GM12878 (cell line): ENCODE data around the gene PPM1E. TPM values are rescaled to one million over a fixed set of nuclear protein-coding genes. Genes with fewer than 3 reads are reported as not detected.

Source experiments
- CHD1 ChIP-seq: IDR thresholded peaks from 2 replicates; pipeline ENCODE4 v1.6.1; 2012; ENCODE audit warnings: low read depth, low read length, improper control_type of control experiment
- CUX1 ChIP-seq: IDR thresholded peaks from 2 replicates; pipeline ENCODE4 v1.6.1; 2012; ENCODE audit warnings: improper control_type of control experiment, low read depth, low read length; ENCODE audit not compliant: insufficient replicate concordance
- JUNB ChIP-seq: IDR thresholded peaks from 2 replicates; pipeline ENCODE4 v1.6.1; 2016; ENCODE audit warnings: antibody characterized with exemption, mild to moderate bottlenecking
- POLR2A ChIP-seq: IDR thresholded peaks from 2 replicates; pipeline ENCODE4 v1.6.1; 2011; ENCODE audit warnings: low read depth, mild to moderate bottlenecking, low read length
- POLR2AphosphoS5 ChIP-seq: IDR thresholded peaks from 2 replicates; pipeline ENCODE4 v1.6.1; 2011; ENCODE audit warnings: mild to moderate bottlenecking, low read length, inconsistent platforms
- POU2F2 ChIP-seq: IDR thresholded peaks from 3 replicates; pipeline ENCODE4 v1.6.1; 2011; ENCODE audit warnings: low read depth, mild to moderate bottlenecking, low read length, borderline replicate concordance
- RAD51 ChIP-seq: fragments of 450-650 bp; IDR thresholded peaks from 2 replicates; pipeline ENCODE4 v1.6.1; 2016; ENCODE audit warnings: moderate library complexity, mild to moderate bottlenecking, inconsistent platforms
- RFX5 ChIP-seq: IDR thresholded peaks from 2 replicates; pipeline ENCODE4 v1.6.1; 2011; ENCODE audit warnings: low read depth, low read length, improper control_type of control experiment
- TBL1XR1 ChIP-seq: IDR thresholded peaks from 2 replicates; pipeline ENCODE4 v1.6.1; 2012; ENCODE audit warnings: low read depth, low read length, improper control_type of control experiment
- ZNF217 ChIP-seq: fragments of 450-650 bp; IDR thresholded peaks from 2 replicates; pipeline ENCODE4 v1.6.1; 2017; ENCODE audit warnings: antibody characterized with exemption, mild to moderate bottlenecking
- polyA plus RNA-seq, 11 experiments: library from polyadenylated mRNA; depleted of rRNA in 4 of 11; unstranded in 6 of 11; stranded (reverse) in 5 of 11; fragments of >200 nt; fragmentation: Nextera tagmentation in 4 of 11; fragmentation: Illumina TruSeq in 1 of 11; extraction: Ambion mirVana in 4 of 11; extraction: Trizol in 1 of 11; gene quantifications; 1 replicate in 1 of 11; 2 replicates in 10 of 11; pipeline versions ENCODE4 v1.2.1 to v1.2.3, GENCODE V29; 2011 to 2016; ENCODE audit warnings: inconsistent platforms in 2 of 11, missing spikeins in 2 of 11, low read depth in 1 of 11
- total RNA-seq, 4 experiments: library from RNA; depleted of rRNA in 3 of 4; stranded (reverse); fragments of >200 nt in 3 of 4; fragmentation: Illumina TruSeq in 1 of 4; extraction: Trizol in 1 of 4; gene quantifications; 2 replicates each; pipeline versions ENCODE4 v1.2.1 to v1.2.3, GENCODE V29; 2013 to 2021

PPM1E gene
- total and polyA plus RNA-seq, 10 of the 15 experiments (the other 5 are each of a cell fraction or from before 2014, with no cell fraction given) = 0.07 to 0.28 (median 0.16) TPM

- TF ChIP-seq CUX1 (no peak), TBL1XR1 (peak; percentile 27; the same call in 1 of the 2 replicates), CHD1 (no peak), POU2F2 (peak; percentile 77; the same call in 2 of the 3 replicates), RAD51 (peak; percentile 71; the same call in 1 of the 2 replicates), JUNB (peak; percentile 96), ZNF217 (no peak), RFX5 (no peak), POLR2A (peak; percentile 63), POLR2AphosphoS5 (peak; percentile 48; the same call in 1 of the 2 replicates)
Measured at GRCh38 chr17:59001158-59001814, 245.6 kb downstream of the PPM1E start (continued).
